Endodermal cell (in vitro differentiated cells): ENCODE measurements around the gene TMED4. TPM values are rescaled to one million over a fixed set of nuclear protein-coding genes. Genes with fewer than 3 reads are reported as not detected.
A peak's percentile ranks its signal among the peaks of the same experiment; 100 is the strongest.

Source experiments
- DNase-seq: peaks from one replicate; pipeline ENCODE4 v3.0.0-alpha.2; 2017
- H3K27ac ChIP-seq: 2 replicates; pipeline ENCODE4 v1.5.1; 2013; ENCODE audit warnings: mild to moderate bottlenecking, low read depth, low read length, moderate library complexity
- H3K27me3 ChIP-seq: 2 replicates; pipeline ENCODE4 v1.6.1; 2013; ENCODE audit warnings: mild to moderate bottlenecking, low read length, moderate library complexity; ENCODE audit not compliant: insufficient read depth, control insufficient read depth, poor library complexity, severe bottlenecking
- H3K36me3 ChIP-seq: 2 replicates; pipeline ENCODE4 v1.7.0; 2013; ENCODE audit warnings: mild to moderate bottlenecking, low read length, moderate library complexity; ENCODE audit not compliant: control insufficient read depth, insufficient read depth
- H3K4me1 ChIP-seq: one replicate; pipeline ENCODE4 v1.7.0; 2013; ENCODE audit warnings: low read length; ENCODE audit not compliant: control insufficient read depth, insufficient read depth
- H3K4me3 ChIP-seq: 2 replicates; pipeline ENCODE4 v1.5.1; 2013; ENCODE audit warnings: mild to moderate bottlenecking, low read length, moderate library complexity
- H3K9ac ChIP-seq: 2 replicates; pipeline ENCODE4 v1.6.1; 2013; ENCODE audit warnings: mild to moderate bottlenecking, low read length, moderate library complexity; ENCODE audit not compliant: poor library complexity, severe bottlenecking; ENCODE audit errors: extremely low read depth
- H3K9me3 ChIP-seq: 2 replicates; pipeline ENCODE4 v1.6.1; 2013; ENCODE audit warnings: mild to moderate bottlenecking, low read length, moderate library complexity; ENCODE audit not compliant: control insufficient read depth
- H3K27ac Mint-ChIP-seq: 2 replicates; pipeline ENCODE4 v1.8.0; 2020; ENCODE audit warnings: mixed read lengths
- H3K27me3 Mint-ChIP-seq: 2 replicates; pipeline ENCODE4 v1.8.0; 2021; ENCODE audit warnings: mild to moderate bottlenecking, mixed read lengths; ENCODE audit not compliant: insufficient read depth
- H3K36me3 Mint-ChIP-seq: 2 replicates; pipeline ENCODE4 v1.8.0; 2020; ENCODE audit warnings: low read depth, mixed read lengths
- H3K4me1 Mint-ChIP-seq: 2 replicates; pipeline ENCODE4 v1.8.0; 2020; ENCODE audit warnings: mixed read lengths
- H3K4me3 Mint-ChIP-seq: 2 replicates; pipeline ENCODE4 v1.8.0; 2020; ENCODE audit warnings: mild to moderate bottlenecking, moderate library complexity, mixed read lengths
- H3K9me3 Mint-ChIP-seq: 2 replicates; pipeline ENCODE4 v1.8.0; 2020; ENCODE audit warnings: mild to moderate bottlenecking, mixed read lengths
- WGBS, 2 experiments: methylation state at CpG; one replicate each; pipeline versions ENCODE4 v1.1.5 to v1.1.7; 2013; ENCODE audit warnings: missing lambda C conversion rate in 2 of 2, mixed read lengths in 1 of 2; ENCODE audit not compliant: insufficient coverage in 1 of 2, insufficient read length in 1 of 2; 5-methylcytosine and 5-hydroxymethylcytosine counted together
- total RNA-seq, 2 donors: library from RNA; stranded (reverse); fragmentation: NEBNext Ultra II Directional in 1 of 2; extraction: Animal tissue kit (Norgen Biotek cat#: 25700) in 1 of 2; gene quantifications; 2 replicates in 1 of 2; 3 replicates in 1 of 2; pipeline ENCODE4 v1.2.1, GENCODE V29; 2021
- TF ChIP-seq, protein P1 (sequence below): fragments of 200-600 bp; sonication (generic); conservative IDR thresholded peaks from 2 replicates; pipeline ENCODE4 v1.5.0; 2021; ENCODE audit warnings: antibody characterized with exemption, mild to moderate bottlenecking

TMED4 gene
- total RNA-seq, 2 donors from 2014 or later: 75.4 to 109 TPM

- peaks cover 12% of the 10 kb centered on the region for H3K4me1 Mint-ChIP-seq
- H3K27me3 ChIP-seq: no peaks in the 10 kb centered on the region
- DNase-seq: no peak
- peak overlapping the region; percentile 66 for H3K27ac Mint-ChIP-seq
- no peak overlapping the region for H3K27ac ChIP-seq
- no peaks in the 10 kb centered on the region for H3K27me3 Mint-ChIP-seq
- H3K9me3 Mint-ChIP-seq: no peaks in the 10 kb centered on the region
- 85 to 87% methylated on average over 4 to 6 of the region's 6 CpGs for WGBS, 2 experiments
- no peak overlapping the region for H3K4me3 ChIP-seq
- H3K9me3 ChIP-seq: no peaks in the 10 kb centered on the region
- no peak overlapping the region for H3K9ac ChIP-seq
- peaks cover 20% of the 10 kb centered on the region for H3K36me3 ChIP-seq
- H3K36me3 Mint-ChIP-seq: peaks cover 27% of the 10 kb centered on the region
- no peaks in the 10 kb centered on the region for H3K4me1 ChIP-seq
- TF ChIP-seq, protein P1, sequence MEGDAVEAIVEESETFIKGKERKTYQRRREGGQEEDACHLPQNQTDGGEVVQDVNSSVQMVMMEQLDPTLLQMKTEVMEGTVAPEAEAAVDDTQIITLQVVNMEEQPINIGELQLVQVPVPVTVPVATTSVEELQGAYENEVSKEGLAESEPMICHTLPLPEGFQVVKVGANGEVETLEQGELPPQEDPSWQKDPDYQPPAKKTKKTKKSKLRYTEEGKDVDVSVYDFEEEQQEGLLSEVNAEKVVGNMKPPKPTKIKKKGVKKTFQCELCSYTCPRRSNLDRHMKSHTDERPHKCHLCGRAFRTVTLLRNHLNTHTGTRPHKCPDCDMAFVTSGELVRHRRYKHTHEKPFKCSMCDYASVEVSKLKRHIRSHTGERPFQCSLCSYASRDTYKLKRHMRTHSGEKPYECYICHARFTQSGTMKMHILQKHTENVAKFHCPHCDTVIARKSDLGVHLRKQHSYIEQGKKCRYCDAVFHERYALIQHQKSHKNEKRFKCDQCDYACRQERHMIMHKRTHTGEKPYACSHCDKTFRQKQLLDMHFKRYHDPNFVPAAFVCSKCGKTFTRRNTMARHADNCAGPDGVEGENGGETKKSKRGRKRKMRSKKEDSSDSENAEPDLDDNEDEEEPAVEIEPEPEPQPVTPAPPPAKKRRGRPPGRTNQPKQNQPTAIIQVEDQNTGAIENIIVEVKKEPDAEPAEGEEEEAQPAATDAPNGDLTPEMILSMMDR: no peak
- H3K4me3 Mint-ChIP-seq: no peak overlapping the region
Observed at GRCh38 chr7:44625526-44626471, 43.8 kb upstream of the TMED4 start.

DNA sequence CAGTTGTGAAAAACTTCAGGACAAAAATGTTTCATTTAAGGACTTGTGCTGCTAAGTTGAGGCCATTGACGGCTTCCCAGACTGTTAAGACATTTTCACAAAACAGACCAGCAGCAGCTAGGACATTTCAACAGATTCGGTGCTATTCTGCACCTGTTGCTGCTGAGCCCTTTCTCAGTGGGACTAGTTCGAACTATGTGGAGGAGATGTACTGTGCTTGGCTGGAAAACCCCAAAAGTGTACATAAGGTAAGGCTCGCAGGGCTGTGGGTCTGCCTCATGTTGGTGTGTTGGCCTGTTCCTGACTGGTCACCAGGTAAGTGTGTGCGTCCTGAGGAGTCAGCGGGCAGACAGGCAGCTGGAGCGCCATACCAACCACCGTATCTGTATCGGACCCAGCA lies 42.3 kb upstream of the TMED4 start:
- Histone ChIP-seq H3K27me3 (no peaks in the 10 kb centered on the region), H3K36me3 (peaks cover 20% of the 10 kb centered on the region), H3K4me1 (no peaks in the 10 kb centered on the region), H3K9me3 (no peaks in the 10 kb centered on the region), H3K9ac (no peak overlapping the region), H3K27ac (no peak overlapping the region), H3K4me3 (no peak overlapping the region)
- Mint-ChIP-seq H3K27me3 (no peaks in the 10 kb centered on the region), H3K9me3 (no peaks in the 10 kb centered on the region), H3K27ac (peak overlapping the region; percentile 30), H3K4me1 (peaks cover 4% of the 10 kb centered on the region), H3K4me3 (no peak overlapping the region), H3K36me3 (peaks cover 18% of the 10 kb centered on the region)
- DNase-seq: no peak
- TF ChIP-seq, protein P1: no peak
- 95 to 99% methylated on average over 9 of the region's 9 CpGs for WGBS, 2 experiments

- no peaks in the 10 kb centered on the region for H3K9me3 Mint-ChIP-seq
- no peak for DNase-seq
- no peaks in the 10 kb centered on the region for H3K27me3 ChIP-seq
- H3K9me3 ChIP-seq: no peaks in the 10 kb centered on the region
- no peak overlapping the region for H3K27ac ChIP-seq
- no peak overlapping the region for H3K4me3 Mint-ChIP-seq
- H3K36me3 Mint-ChIP-seq: peaks cover 15% of the 10 kb centered on the region
- H3K27me3 Mint-ChIP-seq: no peaks in the 10 kb centered on the region
- no peak overlapping the region for H3K27ac Mint-ChIP-seq
- H3K4me1 ChIP-seq: no peaks in the 10 kb centered on the region
- peaks cover 20% of the 10 kb centered on the region for H3K36me3 ChIP-seq
- TF ChIP-seq, protein P1: no peak
- H3K4me3 ChIP-seq: no peak overlapping the region
- H3K4me1 Mint-ChIP-seq: peaks cover 4% of the 10 kb centered on the region
- no peak overlapping the region for H3K9ac ChIP-seq
- 97 to 100% methylated on average over 2 to 5 of the region's 5 CpGs for WGBS, 2 experiments
Observed at GRCh38 chr7:44622342-44623151, 40.5 kb upstream of the TMED4 start.
